Mucosa of stomach (tissue), 1 donor: Measurements from ENCODE around the gene MAOA.

Source experiments
- H3K27me3 ChIP-seq: one replicate; pipeline ENCODE4 v1.7.0; 2013; ENCODE audit warnings: mild to moderate bottlenecking, low read length; ENCODE audit not compliant: control insufficient read depth, insufficient read depth
- H3K36me3 ChIP-seq: one replicate; pipeline ENCODE4 v1.7.0; 2013; ENCODE audit warnings: low read length; ENCODE audit not compliant: control insufficient read depth, insufficient read depth
- H3K4me1 ChIP-seq: one replicate; pipeline ENCODE4 v1.7.0; 2013; ENCODE audit warnings: mild to moderate bottlenecking, low read length; ENCODE audit not compliant: control insufficient read depth, insufficient read depth
- H3K4me3 ChIP-seq: one replicate; pipeline ENCODE4 v1.7.0; 2013; ENCODE audit warnings: low read length
- H3K9ac ChIP-seq: one replicate; pipeline ENCODE4 v1.7.0; 2013; ENCODE audit warnings: mild to moderate bottlenecking, low read length, moderate library complexity
- H3K9me3 ChIP-seq: one replicate; pipeline ENCODE4 v1.7.0; 2013; ENCODE audit warnings: mild to moderate bottlenecking, low read length, moderate library complexity; ENCODE audit not compliant: control insufficient read depth
- donor health status: Pancreatic carcinoma.

MAOA gene

GRCh38 chrX:43745938-43746721 is 90.0 kb downstream of the MAOA start:
- no peak overlapping the region for H3K9ac ChIP-seq
- H3K36me3 ChIP-seq, result no peaks in the 10 kb centered on the region
- peaks cover 26% of the 10 kb centered on the region for H3K4me1 ChIP-seq
- no peaks in the 10 kb centered on the region for H3K9me3 ChIP-seq
- no peak overlapping the region for H3K4me3 ChIP-seq
- H3K27me3 ChIP-seq, result no peaks in the 10 kb centered on the region

GRCh38 chrX:43747476-43747875 is 91.4 kb downstream of the MAOA start:
- Histone ChIP-seq H3K27me3 (no peaks in the 10 kb centered on the region), H3K4me3 (no peak overlapping the region), H3K9ac (no peak overlapping the region), H3K4me1 (peaks cover 23% of the 10 kb centered on the region), H3K36me3 (no peaks in the 10 kb centered on the region), H3K9me3 (no peaks in the 10 kb centered on the region)

GRCh38 chrX:43750248-43750676 is 94.2 kb downstream of the MAOA start:
- Histone ChIP-seq H3K4me3 (no peak overlapping the region), H3K27me3 (no peaks in the 10 kb centered on the region), H3K9ac (no peak overlapping the region), H3K9me3 (no peaks in the 10 kb centered on the region), H3K36me3 (no peaks in the 10 kb centered on the region), H3K4me1 (peaks cover 17% of the 10 kb centered on the region)

- Histone ChIP-seq H3K27me3 (no peaks in the 10 kb centered on the region), H3K9ac (no peak overlapping the region), H3K4me1 (peaks cover 6% of the 10 kb centered on the region), H3K36me3 (no peaks in the 10 kb centered on the region), H3K4me3 (no peak overlapping the region), H3K9me3 (no peaks in the 10 kb centered on the region)
Observed at GRCh38 chrX:43753637-43754036, 97.5 kb downstream of the MAOA start.

- H3K4me1 ChIP-seq, result no peaks in the 10 kb centered on the region
- no peak overlapping the region for H3K9ac ChIP-seq
- H3K9me3 ChIP-seq, result no peaks in the 10 kb centered on the region
- no peaks in the 10 kb centered on the region for H3K27me3 ChIP-seq
- no peak overlapping the region for H3K4me3 ChIP-seq
- H3K36me3 ChIP-seq, result no peaks in the 10 kb centered on the region
Observed at GRCh38 chrX:43756076-43756475, 100.0 kb downstream of the MAOA start.

GRCh38 chrX:43758044-43758443 is 101.9 kb downstream of the MAOA start:
- H3K27me3 ChIP-seq, result no peaks in the 10 kb centered on the region
- no peaks in the 10 kb centered on the region for H3K4me1 ChIP-seq
- no peaks in the 10 kb centered on the region for H3K9me3 ChIP-seq
- H3K9ac ChIP-seq, result no peak overlapping the region
- no peak overlapping the region for H3K4me3 ChIP-seq
- no peaks in the 10 kb centered on the region for H3K36me3 ChIP-seq

GRCh38 chrX:43785930-43786591 is 130.0 kb downstream of the MAOA start:
- Histone ChIP-seq H3K9ac (no peak overlapping the region), H3K9me3 (no peaks in the 10 kb centered on the region), H3K36me3 (no peaks in the 10 kb centered on the region), H3K4me1 (no peaks in the 10 kb centered on the region), H3K27me3 (no peaks in the 10 kb centered on the region), H3K4me3 (no peak overlapping the region)
